HepG2 (cell line): ENCODE data around the gene STX1B. TPM values are rescaled to one million over a fixed set of nuclear protein-coding genes. Genes with fewer than 3 reads are reported as not detected.

Experiments
- FLYWCH1 ChIP-seq: sonication (generic); formaldehyde crosslinking; IDR thresholded peaks from 2 replicates; pipeline ENCODE4 v1.8.1; 2023; ENCODE audit warnings: mild to moderate bottlenecking, missing genetic modification reagents
- HNRNPLL ChIP-seq: fragments of 200-400 bp; formaldehyde crosslinking; IDR thresholded peaks from 2 replicates; pipeline ENCODE4 v1.6.1; 2017; ENCODE audit warnings: mild to moderate bottlenecking, low read depth, low read length; ENCODE audit not compliant: poor library complexity, severe bottlenecking
- IRX3 ChIP-seq: sonication (generic); formaldehyde crosslinking; IDR thresholded peaks from 2 replicates; pipeline ENCODE4 v1.8.1; 2023; ENCODE audit warnings: mild to moderate bottlenecking, low read depth, missing genetic modification reagents, borderline replicate concordance
- NR0B2 ChIP-seq: sonication (generic); formaldehyde crosslinking; IDR thresholded peaks from 2 replicates; pipeline ENCODE4 v1.4.0; 2020; ENCODE audit warnings: mild to moderate bottlenecking, missing genetic modification reagents
- PAF1 ChIP-seq: IDR thresholded peaks from 2 replicates; pipeline ENCODE4 v1.6.1; 2016; ENCODE audit warnings: missing genetic modification reagents, missing compliant biosample characterization
- POGK ChIP-seq: sonication (generic); formaldehyde crosslinking; conservative IDR thresholded peaks from 2 replicates; pipeline ENCODE4 v1.8.0; 2022; ENCODE audit warnings: mild to moderate bottlenecking, moderate library complexity, missing genetic modification reagents
- REXO4 ChIP-seq: sonication (generic); formaldehyde crosslinking; IDR thresholded peaks from 2 replicates; pipeline ENCODE4 v1.8.0; 2022; ENCODE audit warnings: missing genetic modification reagents, mild to moderate bottlenecking, borderline replicate concordance
- RFX5 ChIP-seq: IDR thresholded peaks from 2 replicates; pipeline ENCODE4 v1.6.1; 2011; ENCODE audit warnings: low read depth, low read length, improper control_type of control experiment
- RFXAP ChIP-seq: sonication (generic); formaldehyde crosslinking; IDR thresholded peaks from 2 replicates; pipeline ENCODE4 v1.4.0; 2020; ENCODE audit warnings: missing genetic modification reagents, borderline replicate concordance
- SRY ChIP-seq: sonication (generic); formaldehyde crosslinking; IDR thresholded peaks from 2 replicates; pipeline ENCODE4 v1.8.0; 2022; ENCODE audit warnings: mild to moderate bottlenecking, missing genetic modification reagents
- TAF1 ChIP-seq: sonication (generic); formaldehyde crosslinking; IDR thresholded peaks from 2 replicates; pipeline ENCODE4 v1.4.0; 2020; ENCODE audit warnings: missing genetic modification reagents
- TBX2 ChIP-seq: sonication (generic); formaldehyde crosslinking; IDR thresholded peaks from 2 replicates; pipeline ENCODE4 v1.5.0; 2020; ENCODE audit warnings: missing genetic modification reagents, mild to moderate bottlenecking, borderline replicate concordance
- TCF12 ChIP-seq, 2 experiments: fragments of 450-650 bp in 1 of 2; sonication (generic) in 1 of 2; formaldehyde crosslinking in 1 of 2; IDR thresholded peaks; 2 replicates each; pipeline versions ENCODE4 v1.6.1 to v1.8.0; 2017 to 2022; ENCODE audit warnings: antibody characterized with exemption in 1 of 2, mild to moderate bottlenecking in 1 of 2, missing genetic modification reagents in 1 of 2, moderate library complexity in 1 of 2
- TEAD2 ChIP-seq: sonication (generic); formaldehyde crosslinking; IDR thresholded peaks from 2 replicates; pipeline ENCODE4 v1.9.0; 2021; ENCODE audit warnings: missing genetic modification reagents
- TFDP2 ChIP-seq: sonication (generic); formaldehyde crosslinking; IDR thresholded peaks from 2 replicates; pipeline ENCODE4 v1.4.0; 2020; ENCODE audit warnings: missing genetic modification reagents
- ZBTB34 ChIP-seq: sonication (generic); formaldehyde crosslinking; IDR thresholded peaks from 2 replicates; pipeline ENCODE4 v1.8.0; 2022; ENCODE audit warnings: mild to moderate bottlenecking, missing genetic modification reagents
- ZNF552 ChIP-seq: sonication (generic); formaldehyde crosslinking; IDR thresholded peaks from 2 replicates; pipeline ENCODE4 v1.9.0; 2022; ENCODE audit warnings: missing genetic modification reagents, mild to moderate bottlenecking, borderline replicate concordance
- ZNF563 ChIP-seq: sonication (generic); formaldehyde crosslinking; IDR thresholded peaks from 2 replicates; pipeline ENCODE4 v1.8.0; 2022; ENCODE audit warnings: mild to moderate bottlenecking, moderate library complexity, missing genetic modification reagents
- ZNF570 ChIP-seq: sonication (generic); formaldehyde crosslinking; IDR thresholded peaks from 2 replicates; pipeline ENCODE4 v1.4.0; 2020; ENCODE audit warnings: mild to moderate bottlenecking, missing genetic modification reagents, borderline replicate concordance
- ZNF678 ChIP-seq: sonication (generic); formaldehyde crosslinking; IDR thresholded peaks from 2 replicates; pipeline ENCODE4 v1.4.0; 2020; ENCODE audit warnings: mild to moderate bottlenecking, missing genetic modification reagents
- ZSCAN21 ChIP-seq: sonication (generic); formaldehyde crosslinking; IDR thresholded peaks from 2 replicates; pipeline ENCODE4 v1.8.0; 2022; ENCODE audit warnings: mild to moderate bottlenecking, missing genetic modification reagents, moderate library complexity, borderline replicate concordance
- polyA plus RNA-seq, 8 experiments: library from polyadenylated mRNA; depleted of rRNA in 3 of 8; stranded (reverse) in 7 of 8; unstranded in 1 of 8; fragments of >200 nt; fragmentation: Illumina TruSeq in 4 of 8; extraction: Trizol in 4 of 8; gene quantifications; 2 replicates each; pipeline versions ENCODE4 v1.2.1 to v1.2.3, GENCODE V29; 2011 to 2016; ENCODE audit warnings: low read depth in 4 of 8, missing spikeins in 1 of 8, mixed read lengths in 1 of 8; ENCODE audit not compliant: insufficient read depth in 1 of 8
- total RNA-seq, 5 experiments: library from RNA; depleted of rRNA; stranded (reverse); fragments of >200 nt; fragmentation: Illumina TruSeq; extraction: Trizol; gene quantifications; 2 replicates each; pipeline ENCODE4 v1.2.3, GENCODE V29; 2016; ENCODE audit warnings: low read depth in 1 of 5

STX1B gene
- total and polyA plus RNA-seq, 2 of the 13 experiments (the other 11 are each of a cell fraction or from before 2014, with no cell fraction given), result 2.1 to 3.0 TPM

GRCh38 chr16:30957456-30958174 is 52.8 kb downstream of the STX1B start, which contains the start of gene SETD1A (continued):
- TF ChIP-seq ZSCAN21 (CRISPR knock-in tag), result peak; percentile 74; the same call in 1 of the 2 replicates
- no peak for TF ChIP-seq RFX5
- peak; percentile 76; the same call in 1 of the 2 replicates for TF ChIP-seq TBX2 (CRISPR knock-in tag)
- no peak for TF ChIP-seq ZNF552 (CRISPR knock-in tag)
- peak; percentile 43 for TF ChIP-seq TFDP2 (CRISPR knock-in tag)
- TF ChIP-seq ZNF563 (CRISPR knock-in tag), result peak; percentile 65
- TF ChIP-seq IRX3 (CRISPR knock-in tag), result no peak
- no peak for TF ChIP-seq FLYWCH1 (CRISPR knock-in tag)
- no peak for TF ChIP-seq TCF12 (IDR thresholded peaks at IDR 0.05)
- TF ChIP-seq TCF12 (CRISPR knock-in tag; IDR thresholded peaks at IDR 0.05), result no peak; the same call in 1 of the 2 replicates
- TF ChIP-seq ZNF678, result no peak
- TF ChIP-seq ZNF570 (CRISPR knock-in tag), result no peak; the same call in 1 of the 2 replicates
- TF ChIP-seq TEAD2 (CRISPR knock-in tag), result no peak
- TF ChIP-seq REXO4, result no peak
- peak; percentile 55 for TF ChIP-seq TAF1 (CRISPR knock-in tag)
- no peak for TF ChIP-seq PAF1 (CRISPR knock-in tag)
- 0 out of 2 replicates have a peak, but pooled peaks have one; percentile 31 for TF ChIP-seq ZBTB34 (CRISPR knock-in tag)
- TF ChIP-seq HNRNPLL, result peak; percentile 69
- TF ChIP-seq RFXAP (CRISPR knock-in tag), result peak; percentile 11; the same call in 1 of the 2 replicates
- TF ChIP-seq NR0B2 (CRISPR knock-in tag), result peak; percentile 33; the same call in 1 of the 2 replicates
- peak; percentile 93; the same call in 1 of the 2 replicates for TF ChIP-seq SRY
- no peak for TF ChIP-seq POGK (CRISPR knock-in tag)
